HepG2 (cell line): ENCODE data around the gene NEAT1. TPM values are rescaled to one million over a fixed set of nuclear protein-coding genes. Genes with fewer than 3 reads are reported as not detected.
A peak's percentile ranks its signal among the peaks of the same experiment; 100 is the strongest.

Experiments
- AGO2 ChIP-seq: fragments of 200-400 bp; formaldehyde crosslinking; optimal IDR thresholded peaks from 2 replicates; pipeline ENCODE3; 2017; ENCODE audit warnings: mild to moderate bottlenecking, low read depth, low read length, moderate library complexity
- ATF5 ChIP-seq: sonication (generic); formaldehyde crosslinking; IDR thresholded peaks from 2 replicates; pipeline ENCODE4 v1.4.0; 2020; ENCODE audit warnings: mild to moderate bottlenecking, low read depth, missing genetic modification reagents
- CREM ChIP-seq, 2 experiments: sonication (generic) in 1 of 2; formaldehyde crosslinking in 1 of 2; IDR thresholded peaks; 2 replicates each; pipeline versions ENCODE4 v1.4.0 to v1.6.1; 2016 to 2020; ENCODE audit warnings: antibody characterized with exemption in 1 of 2, mild to moderate bottlenecking in 1 of 2, missing genetic modification reagents in 1 of 2
- GRHL1 ChIP-seq: sonication (generic); formaldehyde crosslinking; conservative IDR thresholded peaks from 2 replicates; pipeline ENCODE4 v1.8.0; 2022; ENCODE audit warnings: missing genetic modification reagents
- KLF12 ChIP-seq: sonication (generic); formaldehyde crosslinking; IDR thresholded peaks from 2 replicates; pipeline ENCODE4 v1.4.0; 2020; ENCODE audit warnings: missing genetic modification reagents, borderline replicate concordance
- MAFG ChIP-seq: sonication (generic); formaldehyde crosslinking; IDR thresholded peaks from 2 replicates; pipeline ENCODE4 v1.5.1; 2020; ENCODE audit warnings: mild to moderate bottlenecking, missing genetic modification reagents
- MAFK ChIP-seq, 2 experiments: IDR thresholded peaks in 1 of 2; conservative IDR thresholded peaks in 1 of 2; 2 replicates each; pipeline ENCODE4 v1.6.1; 2011; ENCODE audit warnings: improper control_type of control experiment in 2 of 2, low read length in 2 of 2
- NFE2 ChIP-seq: sonication (generic); formaldehyde crosslinking; IDR thresholded peaks from 2 replicates; pipeline ENCODE4 v1.4.0; 2020; ENCODE audit warnings: missing genetic modification reagents
- NRL ChIP-seq: sonication (generic); formaldehyde crosslinking; IDR thresholded peaks from 2 replicates; pipeline ENCODE4 v1.5.0; 2020; ENCODE audit warnings: missing genetic modification reagents, mild to moderate bottlenecking, moderate library complexity, borderline replicate concordance
- ZNF557 ChIP-seq: sonication (generic); formaldehyde crosslinking; IDR thresholded peaks from 2 replicates; pipeline ENCODE4 v1.4.0; 2020; ENCODE audit warnings: missing genetic modification reagents
- ZNF7 ChIP-seq: IDR thresholded peaks from 2 replicates; pipeline ENCODE4 v1.6.1; 2016; ENCODE audit warnings: missing biosample characterization, missing genetic modification reagents
- ZSCAN31 ChIP-seq: sonication (generic); formaldehyde crosslinking; IDR thresholded peaks from 2 replicates; pipeline ENCODE4 v1.5.0; 2020; ENCODE audit warnings: low read depth, mild to moderate bottlenecking, missing genetic modification reagents
- ZUFSP ChIP-seq: sonication (generic); formaldehyde crosslinking; IDR thresholded peaks from 2 replicates; pipeline ENCODE4 v1.9.0; 2021; ENCODE audit warnings: missing genetic modification reagents, mild to moderate bottlenecking, borderline replicate concordance
- polyA plus RNA-seq, 8 experiments: library from polyadenylated mRNA; depleted of rRNA in 3 of 8; stranded (reverse) in 7 of 8; unstranded in 1 of 8; fragments of >200 nt; fragmentation: Illumina TruSeq in 4 of 8; extraction: Trizol in 4 of 8; gene quantifications; 2 replicates each; pipeline versions ENCODE4 v1.2.1 to v1.2.3, GENCODE V29; 2011 to 2016; ENCODE audit warnings: low read depth in 4 of 8, missing spikeins in 1 of 8, mixed read lengths in 1 of 8; ENCODE audit not compliant: insufficient read depth in 1 of 8
- total RNA-seq, 5 experiments: library from RNA; depleted of rRNA; stranded (reverse); fragments of >200 nt; fragmentation: Illumina TruSeq; extraction: Trizol; gene quantifications; 2 replicates each; pipeline ENCODE4 v1.2.3, GENCODE V29; 2016; ENCODE audit warnings: low read depth in 1 of 5
- TF ChIP-seq, protein P1 (sequence below): sonication (generic); formaldehyde crosslinking; IDR thresholded peaks from 2 replicates; pipeline ENCODE4 v1.4.0; 2020; ENCODE audit warnings: missing genetic modification reagents

NEAT1 gene
- total and polyA plus RNA-seq, 2 of the 13 experiments (the other 11 are each of a cell fraction or from before 2014, with no cell fraction given), result 20.5 to 41.2 TPM

DNA sequence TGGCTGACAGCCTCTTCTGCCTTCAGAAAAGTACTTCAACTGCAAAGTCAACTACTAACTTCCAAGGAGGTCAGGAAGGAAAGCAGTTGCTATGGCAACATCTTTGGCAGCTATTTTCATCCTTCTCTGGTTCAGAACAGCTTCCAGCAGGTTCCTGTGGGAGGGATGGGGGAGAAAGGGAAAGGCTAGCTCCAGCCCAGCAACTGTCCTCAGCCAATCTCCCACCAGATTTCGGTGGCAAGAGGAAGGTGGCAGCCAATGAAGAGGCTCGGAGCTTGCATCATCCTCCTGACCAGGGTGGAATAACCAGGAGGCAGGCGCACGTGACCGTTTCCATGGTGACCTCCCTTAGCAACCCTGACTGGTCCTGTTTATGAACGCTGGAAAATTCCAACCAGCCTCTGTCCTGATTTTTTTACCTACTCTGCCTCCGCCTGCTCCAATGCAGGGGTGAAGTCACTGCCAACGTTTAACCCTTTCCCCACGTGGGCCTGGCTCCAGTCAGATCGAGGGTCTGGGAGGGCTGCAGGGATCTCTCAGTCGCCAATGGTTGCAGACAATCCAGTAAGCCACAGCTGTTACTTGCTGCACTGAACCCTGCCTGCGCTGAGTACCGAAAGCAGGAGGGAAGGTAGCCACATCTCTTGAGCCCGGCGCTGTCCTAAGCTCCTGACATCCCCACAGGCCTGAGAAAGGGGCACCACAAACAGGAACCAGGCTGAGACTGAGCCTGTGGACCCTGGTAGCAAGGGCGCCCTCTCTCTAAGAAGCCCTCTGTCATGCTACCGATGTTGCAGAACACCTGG is 65.1 kb downstream of the NEAT1 start (continued):
- TF ChIP-seq NFE2 (CRISPR knock-in tag) (no peak), AGO2 (no peak), ATF5 (no peak), ZNF557 (CRISPR knock-in tag) (no peak), ZSCAN31 (peak; percentile 17; the same call in 1 of the 2 replicates), KLF12 (no peak), GRHL1 (CRISPR knock-in tag) (no peak), NRL (peak; percentile 46; the same call in 1 of the 2 replicates), ZNF7 (CRISPR knock-in tag) (no peak), MAFG (CRISPR knock-in tag) (no peak), CREM (IDR thresholded peaks at IDR 0.05) (peak; percentile 36; the same call in 1 of the 2 replicates), CREM (CRISPR knock-in tag; IDR thresholded peaks at IDR 0.05) (no peak), ZUFSP (CRISPR knock-in tag) (no peak), MAFK (conservative IDR thresholded peaks at IDR 0.05 in 1 of 2, IDR thresholded peaks at IDR 0.05 in 1 of 2; ENCODE audit: low read length in 2 of 2) (no peak)
- TF ChIP-seq, protein P1, sequence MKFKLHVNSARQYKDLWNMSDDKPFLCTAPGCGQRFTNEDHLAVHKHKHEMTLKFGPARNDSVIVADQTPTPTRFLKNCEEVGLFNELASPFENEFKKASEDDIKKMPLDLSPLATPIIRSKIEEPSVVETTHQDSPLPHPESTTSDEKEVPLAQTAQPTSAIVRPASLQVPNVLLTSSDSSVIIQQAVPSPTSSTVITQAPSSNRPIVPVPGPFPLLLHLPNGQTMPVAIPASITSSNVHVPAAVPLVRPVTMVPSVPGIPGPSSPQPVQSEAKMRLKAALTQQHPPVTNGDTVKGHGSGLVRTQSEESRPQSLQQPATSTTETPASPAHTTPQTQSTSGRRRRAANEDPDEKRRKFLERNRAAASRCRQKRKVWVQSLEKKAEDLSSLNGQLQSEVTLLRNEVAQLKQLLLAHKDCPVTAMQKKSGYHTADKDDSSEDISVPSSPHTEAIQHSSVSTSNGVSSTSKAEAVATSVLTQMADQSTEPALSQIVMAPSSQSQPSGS (CRISPR knock-in tag), result peak; percentile 96
